Measurements from ENCODE around the gene RASA1.

DNA sequence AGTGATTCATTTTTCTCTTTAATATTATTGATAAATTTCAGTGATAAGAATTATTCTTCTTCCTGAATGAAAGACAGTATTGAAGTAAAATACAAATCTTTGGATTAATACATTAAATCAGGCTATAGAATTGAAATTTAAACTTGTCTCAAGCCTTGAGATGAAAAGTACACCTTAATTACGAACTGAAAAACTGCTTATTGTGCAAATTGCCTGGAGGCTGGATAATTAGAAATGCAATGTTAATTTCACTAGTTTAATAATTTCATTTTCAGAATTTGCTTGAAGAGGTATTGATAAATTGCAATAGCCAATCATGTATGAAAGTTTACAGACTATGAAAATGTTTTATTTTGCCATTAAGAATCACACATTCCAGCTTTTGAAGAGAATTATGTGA is 156.1 kb downstream of the RASA1 start:
- TF ChIP-seq, protein P1, sequence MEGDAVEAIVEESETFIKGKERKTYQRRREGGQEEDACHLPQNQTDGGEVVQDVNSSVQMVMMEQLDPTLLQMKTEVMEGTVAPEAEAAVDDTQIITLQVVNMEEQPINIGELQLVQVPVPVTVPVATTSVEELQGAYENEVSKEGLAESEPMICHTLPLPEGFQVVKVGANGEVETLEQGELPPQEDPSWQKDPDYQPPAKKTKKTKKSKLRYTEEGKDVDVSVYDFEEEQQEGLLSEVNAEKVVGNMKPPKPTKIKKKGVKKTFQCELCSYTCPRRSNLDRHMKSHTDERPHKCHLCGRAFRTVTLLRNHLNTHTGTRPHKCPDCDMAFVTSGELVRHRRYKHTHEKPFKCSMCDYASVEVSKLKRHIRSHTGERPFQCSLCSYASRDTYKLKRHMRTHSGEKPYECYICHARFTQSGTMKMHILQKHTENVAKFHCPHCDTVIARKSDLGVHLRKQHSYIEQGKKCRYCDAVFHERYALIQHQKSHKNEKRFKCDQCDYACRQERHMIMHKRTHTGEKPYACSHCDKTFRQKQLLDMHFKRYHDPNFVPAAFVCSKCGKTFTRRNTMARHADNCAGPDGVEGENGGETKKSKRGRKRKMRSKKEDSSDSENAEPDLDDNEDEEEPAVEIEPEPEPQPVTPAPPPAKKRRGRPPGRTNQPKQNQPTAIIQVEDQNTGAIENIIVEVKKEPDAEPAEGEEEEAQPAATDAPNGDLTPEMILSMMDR (IDR thresholded peaks at IDR 0.05 in 4 of 5, conservative IDR thresholded peaks at IDR 0.05 in 1 of 5): no peak
- no peak for TF ChIP-seq POLR2A (IDR thresholded peaks at IDR 0.05)

Measured in gastrocnemius medialis (tissue), 4 donors.